ENCODE results near the gene CDCA7L.

CDCA7L gene

GRCh38 chr7:21945454-21946221 is at the start of gene CDCA7L:
CDCA7L (minus strand) TSS chr7:21945899; CDS start chr7:21945804, 95 bp downstream.
- no peaks in the 10 kb centered on the region for H3K27me3 ChIP-seq (ENCODE audit: insufficient read depth, low read length)
- H3K27ac ChIP-seq (ENCODE audit: low read length) = peak within 1 kb of the TSS; percentile 70
- peak within 1 kb of the TSS; percentile 82 for H3K9ac ChIP-seq (ENCODE audit: low read depth, low read length)
- peaks cover 16% of the 10 kb centered on the region; the same call in 1 of the 2 replicates for H3K36me3 ChIP-seq (ENCODE audit: insufficient read depth, low read depth, low read length)
- H3K4me1 ChIP-seq (ENCODE audit: insufficient read depth, low read length) = peaks cover 27% of the 10 kb centered on the region
- no peaks in the 10 kb centered on the region for H3K9me3 ChIP-seq (ENCODE audit: insufficient read depth, low read depth, low read length)
- H3K4me3 ChIP-seq (ENCODE audit: low read length) = peak within 1 kb of the TSS; percentile 87

- no peaks in the 10 kb centered on the region for H3K36me3 ChIP-seq (ENCODE audit: insufficient read depth, low read depth, low read length)
- no peaks in the 10 kb centered on the region for H3K27me3 ChIP-seq (ENCODE audit: insufficient read depth, low read length)
These were observed 40.4 kb upstream of the CDCA7L start for GRCh38 chr7:21986096-21986495.

GRCh38 chr7:21984042-21984441 is 38.3 kb upstream of the CDCA7L start:
- H3K9me3 ChIP-seq (ENCODE audit: insufficient read depth, low read depth, low read length) = no peaks in the 10 kb centered on the region
- no peak overlapping the region for H3K27ac ChIP-seq (ENCODE audit: low read length)
- no peak overlapping the region for H3K9ac ChIP-seq (ENCODE audit: low read depth, low read length)
- H3K36me3 ChIP-seq (ENCODE audit: insufficient read depth, low read depth, low read length) = no peaks in the 10 kb centered on the region
- H3K4me3 ChIP-seq (ENCODE audit: low read length) = no peak overlapping the region
- no peaks in the 10 kb centered on the region for H3K27me3 ChIP-seq (ENCODE audit: insufficient read depth, low read length)
- H3K4me1 ChIP-seq (ENCODE audit: insufficient read depth, low read length) = no peaks in the 10 kb centered on the region

More at GRCh38 chr7:21986096-21986495, 40.4 kb upstream of the CDCA7L start:
- Histone ChIP-seq H3K4me3 (ENCODE audit: low read length) (no peak overlapping the region), H3K4me1 (ENCODE audit: insufficient read depth, low read length) (no peaks in the 10 kb centered on the region), H3K9me3 (ENCODE audit: insufficient read depth, low read depth, low read length) (no peaks in the 10 kb centered on the region), H3K9ac (ENCODE audit: low read depth, low read length) (no peak overlapping the region), H3K27ac (ENCODE audit: low read length) (no peak overlapping the region)

GRCh38 chr7:21983056-21983455 is 37.4 kb upstream of the CDCA7L start:
- no peaks in the 10 kb centered on the region for H3K4me1 ChIP-seq (ENCODE audit: insufficient read depth, low read length)

GRCh38 chr7:21981524-21981923 is 35.8 kb upstream of the CDCA7L start:
- no peak overlapping the region for H3K4me3 ChIP-seq (ENCODE audit: low read length)
- no peak overlapping the region for H3K9ac ChIP-seq (ENCODE audit: low read depth, low read length)
- H3K36me3 ChIP-seq (ENCODE audit: insufficient read depth, low read depth, low read length) = no peaks in the 10 kb centered on the region
- no peaks in the 10 kb centered on the region for H3K9me3 ChIP-seq (ENCODE audit: insufficient read depth, low read depth, low read length)
- H3K4me1 ChIP-seq (ENCODE audit: insufficient read depth, low read length) = no peaks in the 10 kb centered on the region
- H3K27me3 ChIP-seq (ENCODE audit: insufficient read depth, low read length) = no peaks in the 10 kb centered on the region
- H3K27ac ChIP-seq (ENCODE audit: low read length) = no peak overlapping the region

More at GRCh38 chr7:21983056-21983455, 37.4 kb upstream of the CDCA7L start:
- Histone ChIP-seq H3K27ac (ENCODE audit: low read length) (no peak overlapping the region), H3K36me3 (ENCODE audit: insufficient read depth, low read depth, low read length) (no peaks in the 10 kb centered on the region), H3K9me3 (ENCODE audit: insufficient read depth, low read depth, low read length) (no peaks in the 10 kb centered on the region), H3K4me3 (ENCODE audit: low read length) (no peak overlapping the region), H3K27me3 (ENCODE audit: insufficient read depth, low read length) (no peaks in the 10 kb centered on the region), H3K9ac (ENCODE audit: low read depth, low read length) (no peak overlapping the region)

GRCh38 chr7:21980926-21981500 is 35.3 kb upstream of the CDCA7L start:
- Histone ChIP-seq H3K4me1 (ENCODE audit: insufficient read depth, low read length) (no peaks in the 10 kb centered on the region), H3K9ac (ENCODE audit: low read depth, low read length) (no peak overlapping the region), H3K27ac (ENCODE audit: low read length) (no peak overlapping the region), H3K36me3 (ENCODE audit: insufficient read depth, low read depth, low read length) (no peaks in the 10 kb centered on the region), H3K4me3 (ENCODE audit: low read length) (no peak overlapping the region), H3K9me3 (ENCODE audit: insufficient read depth, low read depth, low read length) (no peaks in the 10 kb centered on the region), H3K27me3 (ENCODE audit: insufficient read depth, low read length) (no peaks in the 10 kb centered on the region)

- H3K27ac ChIP-seq (ENCODE audit: low read length) = no peak overlapping the region
- H3K4me3 ChIP-seq (ENCODE audit: low read length) = no peak overlapping the region
- no peaks in the 10 kb centered on the region for H3K9me3 ChIP-seq (ENCODE audit: insufficient read depth, low read depth, low read length)
These were observed 26.7 kb upstream of the CDCA7L start for GRCh38 chr7:21972397-21972784.

GRCh38 chr7:21971780-21972396 is 26.2 kb upstream of the CDCA7L start:
- no peak overlapping the region for H3K27ac ChIP-seq (ENCODE audit: low read length)
- peaks cover 4% of the 10 kb centered on the region; the same call in 1 of the 2 replicates for H3K4me1 ChIP-seq (ENCODE audit: insufficient read depth, low read length)
- H3K36me3 ChIP-seq (ENCODE audit: insufficient read depth, low read depth, low read length) = no peaks in the 10 kb centered on the region
- peak overlapping the region; percentile 43; the same call in 1 of the 2 replicates for H3K9ac ChIP-seq (ENCODE audit: low read depth, low read length)
- no peaks in the 10 kb centered on the region for H3K27me3 ChIP-seq (ENCODE audit: insufficient read depth, low read length)
- H3K4me3 ChIP-seq (ENCODE audit: low read length) = no peak overlapping the region
- H3K9me3 ChIP-seq (ENCODE audit: insufficient read depth, low read depth, low read length) = no peaks in the 10 kb centered on the region

More at GRCh38 chr7:21972397-21972784, 26.7 kb upstream of the CDCA7L start:
- Histone ChIP-seq H3K27me3 (ENCODE audit: insufficient read depth, low read length) (no peaks in the 10 kb centered on the region), H3K36me3 (ENCODE audit: insufficient read depth, low read depth, low read length) (no peaks in the 10 kb centered on the region), H3K4me1 (ENCODE audit: insufficient read depth, low read length) (peaks cover 4% of the 10 kb centered on the region; the same call in 1 of the 2 replicates), H3K9ac (ENCODE audit: low read depth, low read length) (peak overlapping the region; percentile 43; the same call in 1 of the 2 replicates)

- H3K4me3 ChIP-seq (ENCODE audit: low read length) = no peak overlapping the region
- H3K9me3 ChIP-seq (ENCODE audit: insufficient read depth, low read depth, low read length) = no peaks in the 10 kb centered on the region
- H3K27me3 ChIP-seq (ENCODE audit: insufficient read depth, low read length) = no peaks in the 10 kb centered on the region
- no peak overlapping the region for H3K27ac ChIP-seq (ENCODE audit: low read length)
- no peaks in the 10 kb centered on the region for H3K36me3 ChIP-seq (ENCODE audit: insufficient read depth, low read depth, low read length)
- H3K9ac ChIP-seq (ENCODE audit: low read depth, low read length) = no peak overlapping the region
- peaks cover 4% of the 10 kb centered on the region; the same call in 1 of the 2 replicates for H3K4me1 ChIP-seq (ENCODE audit: insufficient read depth, low read length)
These were observed 24.1 kb upstream of the CDCA7L start for GRCh38 chr7:21969822-21970221.

- Histone ChIP-seq H3K4me1 (ENCODE audit: insufficient read depth, low read length) (peaks cover 4% of the 10 kb centered on the region; the same call in 1 of the 2 replicates), H3K27me3 (ENCODE audit: insufficient read depth, low read length) (no peaks in the 10 kb centered on the region), H3K9ac (ENCODE audit: low read depth, low read length) (no peak overlapping the region), H3K9me3 (ENCODE audit: insufficient read depth, low read depth, low read length) (no peaks in the 10 kb centered on the region), H3K36me3 (ENCODE audit: insufficient read depth, low read depth, low read length) (no peaks in the 10 kb centered on the region), H3K27ac (ENCODE audit: low read length) (no peak overlapping the region), H3K4me3 (ENCODE audit: low read length) (no peak overlapping the region)
These were observed 21.9 kb upstream of the CDCA7L start for GRCh38 chr7:21967598-21968003.

- Histone ChIP-seq H3K27me3 (ENCODE audit: insufficient read depth, low read length) (no peaks in the 10 kb centered on the region), H3K4me3 (ENCODE audit: low read length) (no peak overlapping the region), H3K27ac (ENCODE audit: low read length) (no peak overlapping the region)
These were observed 20.6 kb upstream of the CDCA7L start for GRCh38 chr7:21966271-21966670.

More at GRCh38 chr7:21966271-21966670, 20.6 kb upstream of the CDCA7L start:
- H3K4me1 ChIP-seq (ENCODE audit: insufficient read depth, low read length) = no peaks in the 10 kb centered on the region
- no peaks in the 10 kb centered on the region for H3K9me3 ChIP-seq (ENCODE audit: insufficient read depth, low read depth, low read length)
- H3K9ac ChIP-seq (ENCODE audit: low read depth, low read length) = no peak overlapping the region
- H3K36me3 ChIP-seq (ENCODE audit: insufficient read depth, low read depth, low read length) = no peaks in the 10 kb centered on the region
